GM18508 (cell line): ENCODE measurements around the gene MAPKAP1.

Experiments used
- ATAC-seq: cut with Tn5 transposase; IDR thresholded peaks from one replicate; pipeline ENCODE4 v1.9.1; 2021; ENCODE audit warnings: moderate number of reproducible peaks; ENCODE audit not compliant: insufficient read depth, unreplicated experiment

MAPKAP1 gene

GRCh38 chr9:125612616-125613015, 94.4 kb downstream of the MAPKAP1 start:
- ATAC-seq = no peak

DNA sequence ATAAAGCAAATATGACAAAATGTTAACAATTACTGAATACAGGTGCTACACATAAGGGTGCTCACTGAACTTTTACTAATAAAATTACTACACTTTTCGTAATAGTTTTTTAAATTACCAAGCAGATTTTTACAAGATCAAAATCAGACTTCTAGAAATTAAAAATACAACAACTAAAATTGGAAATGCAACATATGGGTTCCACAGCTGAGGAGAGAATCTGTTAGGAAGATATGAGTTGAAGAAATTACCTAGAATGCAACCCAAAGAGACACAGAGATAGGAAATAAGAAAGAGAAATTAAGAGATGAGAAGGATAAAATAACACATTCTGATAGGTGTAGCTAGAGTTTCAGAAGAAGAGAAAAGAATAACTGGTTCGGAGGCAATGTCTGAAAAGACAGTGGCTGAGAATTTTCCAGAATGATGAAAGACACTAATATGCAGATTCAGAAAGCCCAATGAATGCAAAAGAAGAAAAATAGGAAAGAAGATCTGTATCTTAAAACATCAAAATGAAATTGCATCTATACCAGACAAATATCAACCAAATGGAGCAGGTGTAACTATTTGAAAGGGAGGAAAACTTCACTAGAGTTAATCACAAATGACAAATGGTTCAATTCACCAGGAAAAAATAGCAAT, 95.8 kb downstream of the MAPKAP1 start:
- ATAC-seq = no peak

- ATAC-seq = no peak
Measured at GRCh38 chr9:125609744-125610143, 97.3 kb downstream of the MAPKAP1 start.

GRCh38 chr9:125608489-125609224, 98.4 kb downstream of the MAPKAP1 start:
- ATAC-seq = no peak

DNA sequence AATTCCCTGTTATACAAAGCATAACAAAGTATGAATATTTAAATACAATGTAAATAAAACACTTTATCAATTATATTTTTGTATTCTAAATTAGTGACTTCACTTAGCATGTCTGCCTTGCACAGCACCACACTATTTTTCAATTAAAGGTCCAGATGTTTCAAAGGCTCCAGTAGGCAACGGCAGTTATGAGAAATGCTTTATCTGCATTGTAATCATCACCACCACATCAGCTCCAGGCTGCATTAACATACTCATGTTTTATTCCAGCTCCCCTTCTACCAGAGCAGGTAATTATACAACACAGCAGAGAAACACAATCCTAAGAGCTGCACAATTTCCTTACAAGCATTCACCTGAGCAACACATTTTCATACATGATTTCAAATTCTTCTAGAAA, 102.8 kb downstream of the MAPKAP1 start:
- ATAC-seq = no peak

GRCh38 chr9:125603478-125604021, 103.5 kb downstream of the MAPKAP1 start:
- ATAC-seq = no peak

- no peak for ATAC-seq
Measured at GRCh38 chr9:125601961-125602360, 105.0 kb downstream of the MAPKAP1 start.

- ATAC-seq = no peak
Measured at GRCh38 chr9:125600194-125600593, 106.8 kb downstream of the MAPKAP1 start.

- no peak for ATAC-seq
Measured at GRCh38 chr9:125594223-125594610, 112.8 kb downstream of the MAPKAP1 start.

GRCh38 chr9:125593581-125594222, 113.3 kb downstream of the MAPKAP1 start:
- ATAC-seq = no peak

- no peak for ATAC-seq
Measured at GRCh38 chr9:125591888-125592287, 115.1 kb downstream of the MAPKAP1 start.

DNA sequence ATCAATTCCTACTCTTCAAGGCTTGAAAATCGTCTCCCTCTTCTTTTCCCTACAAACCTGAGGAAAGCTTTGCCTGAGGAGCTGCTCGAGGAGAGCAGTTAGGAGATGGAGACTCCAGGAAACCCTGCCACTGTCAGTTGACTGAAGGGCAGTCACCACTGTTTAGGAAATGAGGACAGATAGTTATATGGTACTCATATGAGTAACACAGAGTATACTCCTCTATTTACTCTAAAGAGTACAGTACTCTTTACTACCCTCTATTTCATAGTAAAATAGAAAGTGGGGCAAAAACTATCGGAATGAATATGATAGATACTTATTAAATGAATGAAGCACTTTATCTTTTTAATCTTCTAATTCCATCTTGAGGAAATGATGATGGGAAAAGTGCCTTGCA, 115.8 kb downstream of the MAPKAP1 start:
- no peak for ATAC-seq

- ATAC-seq = no peak
Measured at GRCh38 chr9:125589287-125589686, 117.7 kb downstream of the MAPKAP1 start.

- ATAC-seq = no peak
Measured at GRCh38 chr9:125587819-125588460, 119.1 kb downstream of the MAPKAP1 start.

- no peak for ATAC-seq
Measured at GRCh38 chr9:125586172-125586511, 120.9 kb downstream of the MAPKAP1 start.

GRCh38 chr9:125585503-125586171, 121.4 kb downstream of the MAPKAP1 start:
- ATAC-seq = no peak

GRCh38 chr9:125580701-125581286, 126.2 kb downstream of the MAPKAP1 start:
- ATAC-seq = no peak

- ATAC-seq = no peak
Measured at GRCh38 chr9:125579030-125579932, 127.7 kb downstream of the MAPKAP1 start.
